GM19324 (cell line): ENCODE measurements around the gene FHL2.

ENCODE experiments used
- ATAC-seq: cut with Tn5 transposase; IDR thresholded peaks from one replicate; pipeline ENCODE4 v1.9.1; 2021; ENCODE audit warnings: mild to moderate bottlenecking, moderate library complexity; ENCODE audit not compliant: unreplicated experiment, low FRiP score

The FHL2 gene

GRCh38 chr2:105398336-105399206, at the start of gene FHL2:
TSS of gene FHL2 (minus strand) at chr2:105399051. CDS start at chr2:105386516, 12,535 bp downstream.
- ATAC-seq = peak; percentile 99

- no peak for ATAC-seq
Observed at GRCh38 chr2:105447476-105447875, 48.6 kb upstream of the FHL2 start.

- ATAC-seq = no peak
Observed at GRCh38 chr2:105446501-105446900, 47.6 kb upstream of the FHL2 start.

- no peak for ATAC-seq
Observed at GRCh38 chr2:105445976-105446375, 47.1 kb upstream of the FHL2 start.

- ATAC-seq = no peak
Observed at GRCh38 chr2:105445498-105445897, 46.6 kb upstream of the FHL2 start.

GRCh38 chr2:105443617-105444598, 45.1 kb upstream of the FHL2 start:
- no peak for ATAC-seq

- ATAC-seq = no peak
Observed at GRCh38 chr2:105442721-105443120, 43.9 kb upstream of the FHL2 start.

GRCh38 chr2:105442056-105442455, 43.2 kb upstream of the FHL2 start:
- ATAC-seq = no peak

- ATAC-seq = no peak
Observed at GRCh38 chr2:105439141-105439540, 40.3 kb upstream of the FHL2 start.

- ATAC-seq = no peak
Observed at GRCh38 chr2:105438104-105438929, 39.5 kb upstream of the FHL2 start.

GRCh38 chr2:105437708-105438103, 38.9 kb upstream of the FHL2 start:
- no peak for ATAC-seq

GRCh38 chr2:105432749-105433148, 33.9 kb upstream of the FHL2 start:
- ATAC-seq = no peak

- ATAC-seq = no peak
Observed at GRCh38 chr2:105432044-105432399, 33.2 kb upstream of the FHL2 start.

- no peak for ATAC-seq
Observed at GRCh38 chr2:105431367-105432043, 32.7 kb upstream of the FHL2 start.

- ATAC-seq = no peak
Observed at GRCh38 chr2:105428387-105429018, 29.7 kb upstream of the FHL2 start.

GRCh38 chr2:105427485-105427884, 28.6 kb upstream of the FHL2 start:
- no peak for ATAC-seq

GRCh38 chr2:105426626-105427292, 27.9 kb upstream of the FHL2 start:
- no peak for ATAC-seq

GRCh38 chr2:105425936-105426625, 27.2 kb upstream of the FHL2 start:
- ATAC-seq = no peak
